ENCODE data around the gene TBC1D22A.
"Not testable (repeated sequence)": the region's sequence is repeated elsewhere in the genome, so short reads cannot be mapped to it uniquely, and the experiment has no call there.

The TBC1D22A gene

DNA sequence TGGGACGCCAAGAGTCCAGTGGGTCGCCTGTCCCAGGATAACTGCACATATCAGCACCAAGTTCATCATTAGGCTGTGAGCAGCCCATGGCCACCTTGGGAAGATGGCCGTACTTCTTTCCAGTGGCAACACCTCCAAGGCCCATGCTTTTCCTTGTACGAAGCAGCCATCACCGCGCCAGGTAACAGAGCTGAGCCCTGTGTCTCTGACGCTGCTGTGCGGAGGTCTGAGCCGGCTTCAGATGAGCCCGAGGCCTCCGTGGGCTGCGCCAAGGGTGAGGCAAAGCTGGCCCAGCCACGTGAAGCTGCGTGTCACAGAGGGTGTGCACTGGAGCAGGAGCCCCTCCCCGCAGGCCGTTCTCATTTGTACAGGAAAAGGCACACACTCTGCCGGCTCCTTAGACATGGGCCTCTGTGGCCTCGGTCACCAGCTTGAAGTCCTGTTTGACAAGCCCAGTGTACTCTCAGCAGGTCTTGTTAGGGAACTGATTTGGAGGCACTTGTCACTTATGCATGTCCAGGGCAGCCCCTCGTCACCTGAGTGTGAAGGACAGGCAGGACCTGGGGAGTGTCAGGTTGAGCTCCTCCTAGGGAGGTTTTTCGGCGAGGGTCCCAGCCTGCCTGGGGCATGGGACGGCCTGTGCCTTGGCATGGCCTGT, 401.5 kb downstream of the TBC1D22A start:
- DNase-seq, result no peak

DNA sequence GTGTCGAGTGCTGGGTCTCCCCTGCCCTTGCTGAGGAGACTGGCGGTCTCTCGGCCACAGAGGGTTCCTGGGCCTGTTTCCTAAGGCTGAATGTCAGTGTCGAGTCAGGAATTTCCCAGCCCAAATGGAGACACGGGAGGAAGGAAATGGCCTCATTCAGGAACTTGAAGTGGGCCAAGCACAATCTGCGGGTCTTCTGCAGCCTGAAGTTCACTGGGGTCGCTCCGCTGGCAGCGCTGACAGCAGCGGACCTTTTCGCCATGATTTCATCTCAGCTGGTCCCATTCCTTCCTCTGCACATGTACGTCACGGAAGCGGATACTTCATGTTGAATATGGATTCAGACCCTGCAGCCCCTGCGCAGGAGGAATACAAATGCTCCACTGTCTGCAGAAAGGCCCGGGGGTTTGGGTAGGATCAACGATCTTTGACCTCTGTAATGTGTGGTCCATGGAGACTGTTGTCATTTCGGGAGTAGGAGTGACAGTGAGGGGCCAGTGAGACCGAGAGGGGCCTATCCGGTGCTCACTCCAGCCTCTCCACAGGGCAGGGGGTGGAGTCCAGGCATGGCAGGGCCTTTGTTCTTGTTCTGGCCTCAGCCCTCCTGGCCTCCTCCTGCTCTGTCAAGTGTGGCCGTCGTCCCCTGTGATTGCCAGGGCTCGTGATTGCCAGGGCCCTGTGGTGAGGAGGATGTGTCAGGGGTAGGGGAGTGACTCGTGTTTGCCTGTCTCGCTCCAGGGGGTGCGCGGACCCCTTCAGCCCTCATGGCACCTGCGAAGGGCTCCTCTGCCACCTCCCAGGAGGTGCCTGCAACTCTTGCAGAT, 402.3 kb downstream of the TBC1D22A start:
- DNase-seq, result no peak

- no peak for DNase-seq
Measured at GRCh38 chr22:47165338-47166032, 403.0 kb downstream of the TBC1D22A start.

- DNase-seq, result no peak
Measured at GRCh38 chr22:47166033-47166404, 403.6 kb downstream of the TBC1D22A start.

GRCh38 chr22:47166446-47167016, 404.1 kb downstream of the TBC1D22A start:
- DNase-seq, result no peak

- DNase-seq, result no peak
Measured at GRCh38 chr22:47167056-47167455, 404.6 kb downstream of the TBC1D22A start.

DNA sequence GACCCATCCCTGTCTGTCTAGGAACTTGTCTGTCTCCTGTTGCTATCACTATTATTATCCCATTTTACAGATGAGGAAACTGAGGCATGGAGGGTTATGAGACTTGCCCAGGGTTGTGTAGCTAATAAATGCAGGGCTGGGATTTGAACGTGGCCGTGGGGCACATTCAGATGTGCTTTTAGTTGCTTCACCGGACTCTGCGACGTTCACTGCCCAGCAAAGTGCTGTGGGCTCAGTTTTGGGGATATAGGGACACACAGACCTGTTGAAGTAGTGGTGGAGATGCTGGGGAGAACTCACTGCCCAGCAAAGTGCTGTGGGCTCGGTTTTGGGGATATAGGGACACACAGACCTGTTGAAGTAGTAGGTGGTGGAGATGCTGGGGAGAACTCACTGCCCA, 405.5 kb downstream of the TBC1D22A start:
- not testable (repeated sequence) for DNase-seq

GRCh38 chr22:47168441-47168840, 406.0 kb downstream of the TBC1D22A start:
- DNase-seq, result no peak

- DNase-seq, result no peak
Measured at GRCh38 chr22:47168900-47169800, 406.7 kb downstream of the TBC1D22A start.

- no peak for DNase-seq
Measured at GRCh38 chr22:47169801-47170140, 407.3 kb downstream of the TBC1D22A start.

GRCh38 chr22:47170511-47171440, 408.3 kb downstream of the TBC1D22A start:
- not testable (repeated sequence) for DNase-seq

GRCh38 chr22:47171441-47172221, 409.2 kb downstream of the TBC1D22A start:
- DNase-seq, result no peak

DNA sequence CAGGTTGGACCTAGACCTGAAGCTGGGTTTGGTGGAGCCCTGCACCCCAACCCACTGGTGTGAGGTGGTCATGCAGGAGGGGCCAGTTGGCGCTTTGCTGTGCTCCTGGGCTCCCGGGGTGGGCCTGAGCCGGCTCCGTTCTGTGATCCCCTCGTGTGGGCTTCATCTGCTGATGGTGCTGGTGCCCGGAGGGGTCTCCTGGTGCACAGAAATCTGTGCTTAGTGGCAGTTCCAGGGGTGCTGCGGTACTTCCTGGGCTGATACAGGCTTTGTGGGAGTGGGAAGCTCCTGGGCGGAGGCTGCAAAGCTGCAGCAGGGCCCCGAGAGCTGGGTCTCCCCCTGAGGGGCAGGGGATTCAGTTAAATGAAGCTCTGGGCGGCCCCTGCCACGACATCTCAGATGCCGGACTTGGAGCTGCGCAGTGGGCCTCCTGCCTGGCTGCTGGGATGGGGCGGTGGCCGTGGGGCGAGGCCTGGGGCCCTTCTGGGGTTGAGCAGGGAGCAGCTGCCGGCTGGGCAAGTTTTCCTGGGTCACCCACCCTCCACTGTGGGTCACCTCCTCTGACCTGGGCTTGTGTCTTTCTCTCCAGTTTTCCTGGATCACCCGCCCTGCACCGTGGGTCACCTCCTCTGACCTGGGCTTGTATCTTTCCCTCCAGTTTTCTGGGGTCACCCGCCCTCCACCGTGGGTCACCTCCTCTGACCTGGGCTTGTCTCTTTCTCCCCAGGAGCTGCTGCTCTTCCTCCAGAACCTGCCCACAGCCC, 410.5 kb downstream of the TBC1D22A start:
- DNase-seq, result no peak

- no peak for DNase-seq
Measured at GRCh38 chr22:47173535-47174021, 411.1 kb downstream of the TBC1D22A start.

DNA sequence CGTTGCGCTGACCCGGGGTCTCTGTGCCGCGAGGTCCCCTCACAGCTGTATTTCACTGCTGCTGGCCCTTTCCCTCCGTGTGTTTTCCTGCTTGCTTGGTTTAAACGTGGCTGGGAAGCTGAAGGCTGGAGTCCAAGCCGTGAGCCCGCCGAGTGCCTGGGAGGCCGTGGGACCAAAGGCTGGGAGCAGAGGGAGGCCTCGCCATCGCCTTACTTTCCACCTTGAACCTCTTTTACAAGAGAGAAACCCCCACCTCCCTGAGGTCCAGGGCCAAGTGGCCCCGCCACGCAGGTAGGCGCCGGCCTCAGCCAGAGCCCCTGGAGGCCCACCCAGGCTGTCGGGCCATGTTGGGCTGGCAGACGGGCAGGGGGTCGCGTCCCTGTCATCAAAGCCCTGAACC, 411.6 kb downstream of the TBC1D22A start:
- DNase-seq, result no peak

DNA sequence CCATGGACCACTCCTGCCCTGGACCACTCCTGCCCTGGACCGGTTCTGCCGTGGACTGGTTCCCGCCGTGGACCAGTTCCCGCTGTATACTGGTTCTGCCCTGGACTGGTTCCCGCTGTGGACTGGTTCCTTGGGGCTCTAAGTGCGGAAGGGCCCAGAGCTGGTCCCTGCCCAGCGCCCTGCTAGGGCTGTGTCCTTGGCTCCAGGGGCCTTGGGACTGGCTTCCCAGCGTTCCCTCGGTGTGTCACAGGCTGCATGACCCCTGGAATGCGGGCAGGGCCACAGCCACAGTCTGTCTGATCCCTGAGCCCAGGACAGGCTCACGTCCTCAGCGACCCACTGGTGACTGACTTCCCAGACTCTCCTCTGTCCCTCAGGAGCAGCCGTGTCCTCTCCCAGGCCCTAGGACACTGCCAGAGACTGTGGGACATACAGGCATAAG, 412.2 kb downstream of the TBC1D22A start:
- DNase-seq, result no peak

DNA sequence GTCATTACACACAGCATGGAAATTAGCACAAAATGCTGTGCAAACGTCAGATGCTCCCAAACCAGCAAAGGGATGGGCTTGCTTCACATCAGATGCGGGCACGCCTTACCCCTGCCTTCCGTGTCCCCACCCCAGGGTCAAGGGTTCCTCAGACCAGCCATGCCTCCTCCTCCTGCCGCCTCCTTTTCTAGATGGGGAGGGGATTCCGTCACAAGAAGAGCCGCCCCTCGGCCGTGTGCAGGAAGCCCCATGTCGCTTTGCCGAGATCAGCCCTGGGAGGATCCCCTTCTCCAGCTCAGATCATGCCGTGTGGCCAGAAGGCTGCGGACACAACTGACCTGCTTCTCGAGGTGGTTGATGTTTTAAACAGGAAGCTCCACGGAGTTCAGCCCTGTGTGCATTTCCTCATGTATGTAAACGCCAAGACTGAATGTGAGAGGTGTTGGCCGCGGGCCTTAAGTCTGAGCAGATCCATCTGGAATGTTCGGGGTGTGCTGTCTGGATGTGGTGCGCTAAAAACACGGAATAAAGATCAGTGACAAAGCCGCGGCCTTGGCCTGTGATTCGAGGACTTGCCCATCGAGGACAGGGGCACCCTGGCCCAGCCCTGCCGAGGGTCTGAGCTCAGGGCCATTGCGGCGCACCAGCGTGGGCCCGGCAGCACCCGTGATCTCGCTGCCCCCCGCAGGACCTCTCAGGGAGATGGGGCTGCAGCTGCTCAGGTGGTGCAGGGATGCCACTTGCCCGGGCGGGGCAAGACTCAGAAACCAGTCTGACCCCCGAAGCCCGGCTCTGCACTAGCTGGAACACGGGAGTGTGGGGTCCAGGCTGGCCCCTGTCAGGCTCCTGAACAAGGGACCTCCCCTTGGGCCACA, 412.9 kb downstream of the TBC1D22A start:
- no peak for DNase-seq

DNA sequence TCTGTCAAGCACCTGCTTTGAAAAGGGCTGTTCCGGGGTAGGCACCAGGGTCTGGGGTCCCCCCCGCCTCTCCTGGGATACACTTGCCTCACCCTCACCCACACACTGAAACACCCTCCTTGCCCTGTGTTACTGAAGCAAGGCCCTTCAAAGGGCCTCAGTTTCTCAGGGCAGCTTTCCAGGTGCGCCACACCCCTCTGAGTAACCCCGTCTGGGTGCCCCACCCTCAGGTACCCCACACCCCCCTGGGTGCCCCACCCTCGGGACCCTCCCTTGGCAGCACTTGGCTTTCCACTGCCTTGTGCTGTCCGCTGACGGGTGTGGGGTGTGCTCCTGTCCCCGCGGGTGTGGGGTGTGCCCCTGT, 413.6 kb downstream of the TBC1D22A start:
- DNase-seq, result no peak
